Measurements from ENCODE around the gene PCNT. TPM values are rescaled to one million over a fixed set of nuclear protein-coding genes. Genes with fewer than 3 reads are reported as not detected.
"Not testable (repeated sequence)": the region's sequence is repeated elsewhere in the genome, so short reads cannot be mapped to it uniquely, and the experiment has no call there.

Gene PCNT
- total RNA-seq, 1 experiment from 2014 or later = 35.7 TPM

DNA sequence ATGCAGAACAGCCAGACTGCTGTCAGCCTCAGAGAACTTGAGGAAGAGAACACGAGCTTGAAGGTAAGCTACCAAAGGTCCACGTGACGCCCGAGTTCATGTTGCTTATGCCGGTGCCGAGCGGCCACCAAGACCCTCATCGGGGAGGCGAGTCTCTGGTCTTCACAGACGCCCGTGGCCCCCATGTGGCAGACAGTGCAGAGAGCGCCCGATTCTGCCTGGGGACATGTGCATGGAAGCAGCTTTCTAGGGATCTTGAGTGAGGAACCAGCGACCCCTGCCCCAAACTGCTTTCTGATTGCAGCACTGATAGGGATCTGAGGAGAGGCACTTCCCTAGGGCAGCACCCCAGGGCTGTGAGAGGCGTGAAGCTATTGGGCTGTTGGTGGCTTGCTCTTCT is 78.5 kb downstream of the PCNT start:
- peaks cover 30% of the 10 kb centered on the region for H3K36me3 ChIP-seq
- no peaks in the 10 kb centered on the region for H3K4me1 ChIP-seq
- no peaks in the 10 kb centered on the region for H3K9me3 ChIP-seq (replicated peaks)
- no peak overlapping the region for H3K4me3 ChIP-seq
- no peaks in the 10 kb centered on the region for H3K27me3 ChIP-seq
- H3K27ac ChIP-seq = no peak overlapping the region
- no peak for DNase-seq

- H3K27me3 ChIP-seq; H3K9me3 ChIP-seq (replicated peaks); H3K4me1 ChIP-seq; H3K27ac ChIP-seq; H3K4me3 ChIP-seq; DNase-seq: not testable (repeated sequence)
- peaks cover 30% of the 10 kb centered on the region for H3K36me3 ChIP-seq
Observed at GRCh38 chr21:46403234-46403811, 79.4 kb downstream of the PCNT start.

DNA sequence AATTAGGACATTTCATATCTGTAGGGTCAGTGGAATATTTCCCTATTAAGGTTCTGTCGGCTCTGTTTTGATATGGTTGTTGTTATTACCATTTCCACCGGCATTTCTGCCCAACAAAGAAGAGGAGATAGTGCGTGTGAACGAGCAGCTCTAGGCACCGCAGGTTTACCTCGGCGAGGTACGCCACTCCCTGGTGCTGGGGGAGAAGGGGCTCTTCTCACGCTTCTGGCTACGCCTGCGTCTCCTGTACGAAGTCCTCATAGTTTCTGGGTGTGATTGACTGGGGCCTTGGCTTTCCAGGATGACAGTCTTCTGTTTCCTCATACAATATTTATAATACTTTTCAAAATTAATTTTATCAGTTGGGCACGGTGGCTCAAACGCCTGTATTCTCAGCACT is 80.3 kb downstream of the PCNT start:
- no peak overlapping the region for H3K27ac ChIP-seq
- DNase-seq = no peak
- H3K27me3 ChIP-seq = no peaks in the 10 kb centered on the region
- H3K4me3 ChIP-seq = no peak overlapping the region
- H3K9me3 ChIP-seq (replicated peaks) = no peaks in the 10 kb centered on the region
- no peaks in the 10 kb centered on the region for H3K4me1 ChIP-seq
- peaks cover 27% of the 10 kb centered on the region for H3K36me3 ChIP-seq

DNA sequence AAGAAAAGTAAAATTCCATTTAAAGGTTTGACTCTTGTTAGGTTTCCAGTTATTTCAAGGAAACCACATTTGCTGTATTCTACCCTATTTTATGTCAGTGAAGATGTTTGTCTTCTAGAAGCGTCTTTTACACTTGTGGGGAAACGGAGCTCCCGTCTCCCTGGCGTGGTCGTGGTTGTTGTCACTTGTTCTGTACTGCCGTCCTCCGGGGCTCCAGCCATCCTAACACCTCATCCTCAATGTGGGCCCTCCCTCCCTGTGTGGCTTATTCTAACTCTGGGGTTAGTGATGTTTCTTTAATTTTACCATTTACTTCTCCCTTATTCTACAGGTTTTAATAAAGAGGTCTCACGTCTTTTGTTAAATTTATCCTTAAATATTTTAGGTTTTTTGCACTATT is 82.0 kb downstream of the PCNT start:
- Histone ChIP-seq H3K36me3 (peaks cover 26% of the 10 kb centered on the region), H3K4me1 (no peaks in the 10 kb centered on the region), H3K27me3 (no peaks in the 10 kb centered on the region), H3K4me3 (no peak overlapping the region), H3K27ac (no peak overlapping the region), H3K9me3 (replicated peaks) (no peaks in the 10 kb centered on the region)
- DNase-seq = no peak

DNA sequence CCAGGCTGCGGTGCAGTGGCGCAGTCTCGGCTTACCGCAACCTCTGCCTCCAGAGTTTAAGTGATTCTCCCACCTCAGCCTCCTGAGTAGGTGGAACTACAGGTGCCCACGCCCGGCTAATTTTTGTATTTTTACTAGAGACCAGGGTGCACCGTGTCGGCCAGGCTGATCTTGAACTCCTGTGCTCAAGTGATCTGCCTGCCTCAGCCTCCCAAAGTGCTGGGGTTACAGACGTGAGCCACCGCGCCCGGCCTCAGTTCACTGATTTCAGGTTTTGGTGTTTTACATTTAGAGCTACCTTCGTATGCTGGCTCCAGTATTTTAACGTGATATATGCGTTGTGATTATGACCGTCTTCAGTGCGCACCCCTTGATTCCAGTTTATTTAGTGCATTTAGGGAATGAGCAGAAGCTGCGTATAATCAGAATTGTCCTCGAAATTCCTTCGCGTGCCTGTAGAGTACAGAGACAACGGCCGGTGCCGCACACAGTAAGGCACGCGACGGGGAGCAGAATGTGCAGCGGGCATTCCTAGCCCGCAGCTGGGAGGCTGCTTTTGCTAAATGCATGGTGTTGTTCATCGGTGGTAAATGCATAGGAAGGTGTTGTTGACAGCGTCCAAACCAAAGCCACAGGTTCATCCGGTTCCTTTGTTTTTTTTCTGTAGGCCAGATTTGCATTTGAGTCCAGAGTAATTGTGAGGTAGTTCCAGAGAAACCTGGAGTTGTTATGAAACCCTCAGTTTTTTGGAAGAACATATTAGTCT is 85.9 kb downstream of the PCNT start:
- H3K9me3 ChIP-seq (replicated peaks) = no peaks in the 10 kb centered on the region
- peaks cover 15% of the 10 kb centered on the region for H3K36me3 ChIP-seq
- H3K27ac ChIP-seq = no peak overlapping the region
- no peak for DNase-seq
- H3K27me3 ChIP-seq = no peaks in the 10 kb centered on the region
- no peaks in the 10 kb centered on the region for H3K4me1 ChIP-seq
- no peak overlapping the region for H3K4me3 ChIP-seq

- H3K9me3 ChIP-seq (replicated peaks) = no peaks in the 10 kb centered on the region
- peaks cover 16% of the 10 kb centered on the region for H3K36me3 ChIP-seq
- H3K27me3 ChIP-seq = no peaks in the 10 kb centered on the region
- H3K4me1 ChIP-seq = no peaks in the 10 kb centered on the region
- no peak overlapping the region for H3K4me3 ChIP-seq
- no peak for DNase-seq
- H3K27ac ChIP-seq = no peak overlapping the region
Observed at GRCh38 chr21:46410516-46410915, 86.6 kb downstream of the PCNT start.

DNA sequence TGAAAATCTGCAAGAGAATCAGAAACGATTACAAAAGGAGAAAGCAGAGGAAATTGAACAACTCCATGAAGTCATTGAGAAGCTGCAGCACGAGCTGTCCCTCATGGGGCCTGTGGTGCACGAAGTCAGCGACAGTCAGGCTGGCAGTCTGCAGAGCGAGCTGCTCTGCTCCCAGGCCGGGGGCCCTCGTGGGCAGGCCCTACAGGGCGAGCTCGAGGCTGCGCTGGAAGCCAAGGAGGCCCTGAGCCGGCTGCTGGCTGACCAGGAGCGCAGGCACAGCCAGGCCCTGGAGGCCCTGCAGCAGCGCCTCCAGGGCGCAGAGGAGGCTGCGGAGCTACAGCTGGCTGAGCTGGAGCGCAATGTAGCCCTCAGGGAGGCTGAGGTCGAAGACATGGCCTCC is 87.3 kb downstream of the PCNT start:
- Histone ChIP-seq H3K9me3 (replicated peaks) (no peaks in the 10 kb centered on the region), H3K27me3 (no peaks in the 10 kb centered on the region), H3K4me1 (no peaks in the 10 kb centered on the region), H3K27ac (no peak overlapping the region), H3K36me3 (peaks cover 23% of the 10 kb centered on the region), H3K4me3 (no peak overlapping the region)
- DNase-seq = no peak

DNA sequence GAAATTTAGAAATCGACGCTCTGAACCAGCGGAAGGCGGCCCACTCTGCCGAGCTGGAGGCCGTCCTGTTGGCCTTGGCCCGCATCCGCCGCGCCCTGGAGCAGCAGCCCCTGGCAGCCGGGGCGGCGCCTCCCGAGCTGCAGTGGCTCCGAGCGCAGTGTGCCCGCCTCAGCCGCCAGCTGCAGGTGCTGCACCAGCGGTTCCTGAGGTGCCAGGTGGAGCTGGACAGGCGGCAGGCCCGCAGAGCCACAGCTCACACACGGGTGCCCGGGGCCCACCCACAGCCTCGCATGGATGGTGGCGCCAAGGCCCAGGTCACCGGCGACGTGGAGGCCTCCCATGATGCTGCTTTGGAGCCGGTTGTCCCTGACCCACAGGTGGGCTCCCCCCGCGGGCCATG is 87.7 kb downstream of the PCNT start:
- peaks cover 24% of the 10 kb centered on the region for H3K36me3 ChIP-seq
- no peak for DNase-seq

GRCh38 chr21:46412521-46413364 is 88.8 kb downstream of the PCNT start:
- no peaks in the 10 kb centered on the region for H3K4me1 ChIP-seq
- H3K36me3 ChIP-seq = peaks cover 23% of the 10 kb centered on the region
- no peaks in the 10 kb centered on the region for H3K9me3 ChIP-seq (replicated peaks)
- H3K4me3 ChIP-seq = no peak overlapping the region
- DNase-seq = no peak
- no peaks in the 10 kb centered on the region for H3K27me3 ChIP-seq
- no peak overlapping the region for H3K27ac ChIP-seq

More for the DNA sequence above, 87.7 kb downstream of the PCNT start:
- no peaks in the 10 kb centered on the region for H3K9me3 ChIP-seq (replicated peaks)
- no peak overlapping the region for H3K27ac ChIP-seq
- H3K4me3 ChIP-seq = no peak overlapping the region
- H3K4me1 ChIP-seq = no peaks in the 10 kb centered on the region
- H3K27me3 ChIP-seq = no peaks in the 10 kb centered on the region

GRCh38 chr21:46413365-46413696 is 89.4 kb downstream of the PCNT start:
- no peak overlapping the region for H3K27ac ChIP-seq
- no peaks in the 10 kb centered on the region for H3K4me1 ChIP-seq
- DNase-seq = no peak
- H3K27me3 ChIP-seq = no peaks in the 10 kb centered on the region
- H3K9me3 ChIP-seq (replicated peaks) = no peaks in the 10 kb centered on the region
- no peak overlapping the region for H3K4me3 ChIP-seq
- H3K36me3 ChIP-seq = peaks cover 23% of the 10 kb centered on the region

- Histone ChIP-seq H3K4me1 (no peaks in the 10 kb centered on the region), H3K4me3 (no peak overlapping the region), H3K27ac (no peak overlapping the region), H3K36me3 (peaks cover 23% of the 10 kb centered on the region), H3K9me3 (replicated peaks) (no peaks in the 10 kb centered on the region), H3K27me3 (no peaks in the 10 kb centered on the region)
- DNase-seq = no peak
Observed at GRCh38 chr21:46414965-46415275, 91.0 kb downstream of the PCNT start.

- Histone ChIP-seq H3K4me1 (no peaks in the 10 kb centered on the region), H3K27me3 (no peaks in the 10 kb centered on the region), H3K4me3 (no peak overlapping the region), H3K36me3 (peaks cover 27% of the 10 kb centered on the region), H3K27ac (no peak overlapping the region; the same call in 1 of the 2 replicates), H3K9me3 (replicated peaks) (no peaks in the 10 kb centered on the region)
- DNase-seq = peak; percentile 22 to 29
Observed at GRCh38 chr21:46416551-46416950, 92.6 kb downstream of the PCNT start.

DNA sequence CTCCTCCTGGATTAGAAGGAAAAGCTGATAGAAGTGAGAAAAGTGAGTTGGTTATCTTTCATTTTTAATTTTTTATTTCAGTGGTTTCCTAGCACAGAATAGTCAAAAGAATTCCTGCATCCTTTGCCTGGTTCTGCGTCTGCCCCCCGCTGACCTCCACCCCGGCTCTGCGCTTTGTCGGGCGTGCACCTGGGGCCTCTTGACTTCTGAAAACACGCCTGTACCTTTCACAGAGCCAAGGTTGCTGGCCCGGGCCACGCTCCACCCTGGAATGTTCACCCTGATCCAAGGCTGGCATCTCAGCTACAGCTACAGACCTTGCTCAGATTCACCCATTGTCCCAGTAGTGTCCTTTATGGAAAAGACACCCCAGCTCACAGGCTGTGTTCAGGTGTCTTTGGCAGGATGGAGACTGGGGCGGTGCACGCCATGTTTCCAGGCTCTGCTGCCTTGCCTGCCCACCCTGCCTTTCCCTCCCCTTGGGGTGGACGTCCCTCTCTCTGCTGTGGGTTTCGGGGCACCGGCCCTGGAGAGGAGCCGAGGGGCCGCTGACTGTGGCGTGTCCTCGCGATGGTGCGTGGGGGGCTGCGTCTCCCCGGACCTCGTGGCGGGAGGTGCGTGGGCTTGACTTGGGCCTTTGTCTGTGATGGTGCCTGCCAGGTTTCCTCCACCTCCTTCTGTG is 94.5 kb downstream of the PCNT start:
- no peaks in the 10 kb centered on the region for H3K4me1 ChIP-seq
- H3K36me3 ChIP-seq = peaks cover 32% of the 10 kb centered on the region
- H3K27me3 ChIP-seq = no peaks in the 10 kb centered on the region
- H3K27ac ChIP-seq = no peak overlapping the region
- H3K9me3 ChIP-seq (replicated peaks) = no peaks in the 10 kb centered on the region
- DNase-seq = no peak
- H3K4me3 ChIP-seq = no peak overlapping the region

GRCh38 chr21:46420241-46421190 is 96.6 kb downstream of the PCNT start:
- H3K27ac ChIP-seq = no peak overlapping the region
- no peaks in the 10 kb centered on the region for H3K4me1 ChIP-seq
- H3K36me3 ChIP-seq = peaks cover 36% of the 10 kb centered on the region
- no peak for DNase-seq
- H3K4me3 ChIP-seq = no peak overlapping the region
- no peaks in the 10 kb centered on the region for H3K9me3 ChIP-seq (replicated peaks)
- H3K27me3 ChIP-seq = no peaks in the 10 kb centered on the region
